K562 (cell line): ENCODE results near the gene AHNAK. TPM values are rescaled to one million over a fixed set of nuclear protein-coding genes. Genes with fewer than 3 reads are reported as not detected.

Experiments
- ATAC-seq: fragments of 200-7000 bp; cut with Tn5 transposase; 3 replicates; pipeline ENCODE4 v1.9.1; 2020; ENCODE audit warnings: moderate library complexity
- BruUV-seq: library from RNA; stranded (reverse); fragments of 400-500 nt; replicated peaks from 2 replicates; lab custom pipeline; 2021; lab: Mats Ljungman, UMichigan
- CTCF ChIA-PET: fragments of 300-600 bp; formaldehyde crosslinking; extraction: SDS; loops from one replicate; lab custom pipeline; 2021; ENCODE audit warnings: low intra/inter-chr PET ratio; lab: Yijun Ruan, JAX
- POLR2A ChIA-PET: fragments of 300-600, 350-650 bp; sonication (Branson Sonifier 250); formaldehyde crosslinking; extraction: SDS; loops from one replicate; lab custom pipeline; 2021; ENCODE audit warnings: antibody characterized with exemption, inconsistent platforms; lab: Yijun Ruan, JAX
- DNase-seq, 4 experiments: peaks; one replicate each; pipeline versions ENCODE4 v3.0.0 to v3.0.0-alpha.2; 2011 to 2018; ENCODE audit warnings: low spot score in 3 of 4, mixed read lengths in 3 of 4; ENCODE audit errors: extremely low read depth in 1 of 4
- FAIRE-seq: peaks from 2 replicates; lab custom pipeline; 2011; peaks lifted over from hg19 to GRCh38; lab: Jason Lieb, UNC
- H2AFZ ChIP-seq: 2 replicates; pipeline ENCODE4 v1.6.0; 2011; ENCODE audit warnings: low read depth, low read length, control low read depth, inconsistent platforms
- H3K27ac ChIP-seq: fragments of 200-600 bp; 3 replicates; pipeline ENCODE4 v1.8.0; 2011; ENCODE audit warnings: low read depth, mild to moderate bottlenecking, control low read depth, inconsistent platforms, low read length, moderate library complexity, mixed read lengths; ENCODE audit errors: extremely low read depth
- H3K27me3 ChIP-seq, 2 experiments: fragments of 300-600 bp in 1 of 2; 2 replicates in 1 of 2; 3 replicates in 1 of 2; pipeline versions ENCODE4 v1.6.0 to v1.8.0; 2011; ENCODE audit warnings: inconsistent platforms in 2 of 2, low read length in 2 of 2, mild to moderate bottlenecking in 1 of 2, mixed read lengths in 1 of 2, moderate library complexity in 1 of 2; ENCODE audit not compliant: control insufficient read depth in 2 of 2, insufficient read depth in 2 of 2
- H3K36me3 ChIP-seq: fragments of 300-600 bp; 3 replicates; pipeline ENCODE4 v1.8.0; 2011; ENCODE audit warnings: mild to moderate bottlenecking, low read length, inconsistent platforms; ENCODE audit not compliant: control insufficient read depth, insufficient read depth
- H3K4me1 ChIP-seq, 2 experiments: fragments of 200-600 bp in 1 of 2; replicated peaks in 1 of 2; 2 replicates in 1 of 2; 3 replicates in 1 of 2; pipeline versions ENCODE4 v1.5.1 to v1.8.0; 2011; ENCODE audit warnings: inconsistent platforms in 2 of 2, low read length in 2 of 2, mild to moderate bottlenecking in 1 of 2, mixed read lengths in 1 of 2, moderate library complexity in 1 of 2; ENCODE audit not compliant: control insufficient read depth in 2 of 2, insufficient read depth in 2 of 2
- H3K4me2 ChIP-seq: 2 replicates; pipeline ENCODE4 v1.6.1; 2011; ENCODE audit warnings: low read length, control low read depth, inconsistent platforms, mixed read lengths; ENCODE audit not compliant: insufficient read depth
- H3K4me3 ChIP-seq: fragments of 200-600 bp; sonication (generic), shearing (Covaris generic); 2 replicates; pipeline ENCODE4 v1.5.1; 2016; ENCODE audit warnings: control low read depth, inconsistent platforms
- H3K79me2 ChIP-seq: fragments of 200-600 bp; 3 replicates; pipeline ENCODE4 v1.8.0; 2011; ENCODE audit warnings: low read length, inconsistent platforms; ENCODE audit not compliant: control insufficient read depth, insufficient read depth
- H3K9ac ChIP-seq, 2 experiments: 2 replicates each; pipeline versions ENCODE4 v1.6.0 to v1.6.1; 2011; ENCODE audit warnings: low read depth in 2 of 2, low read length in 2 of 2, control low read depth in 1 of 2, inconsistent platforms in 1 of 2, mild to moderate bottlenecking in 1 of 2, mixed read lengths in 1 of 2; ENCODE audit not compliant: insufficient read depth in 1 of 2
- H3K9me1 ChIP-seq: one replicate; pipeline ENCODE4 v1.6.0; 2011; ENCODE audit warnings: inconsistent platforms, mild to moderate bottlenecking, low read length, moderate library complexity; ENCODE audit not compliant: control insufficient read depth, insufficient read depth
- H3K9me3 ChIP-seq: replicated peaks from 2 replicates; pipeline ENCODE4 v1.5.1; 2011; ENCODE audit warnings: low read depth, low read length, inconsistent platforms; ENCODE audit not compliant: control insufficient read depth, insufficient read depth
- H4K20me1 ChIP-seq: replicated peaks from 2 replicates; pipeline ENCODE4 v1.6.1; 2011; ENCODE audit warnings: low read length, inconsistent platforms, mixed read lengths; ENCODE audit not compliant: control insufficient read depth, insufficient read depth
- ARID1B ChIP-seq: fragments of 450-650 bp; IDR thresholded peaks from 2 replicates; pipeline ENCODE4 v1.6.1; 2016; ENCODE audit warnings: antibody characterized with exemption, mild to moderate bottlenecking, inconsistent platforms
- ATF3 ChIP-seq, 2 experiments: fragments of 450-650 bp in 1 of 2; sonication (generic) in 1 of 2; formaldehyde crosslinking in 1 of 2; IDR thresholded peaks in 1 of 2; conservative IDR thresholded peaks in 1 of 2; 2 replicates each; pipeline versions ENCODE4 v1.6.1 to v1.8.1; 2016 to 2023; ENCODE audit warnings: mild to moderate bottlenecking in 2 of 2, moderate library complexity in 2 of 2, inconsistent platforms in 1 of 2, missing genetic modification reagents in 1 of 2
- ATF7 ChIP-seq: fragments of 450-650 bp; IDR thresholded peaks from 2 replicates; pipeline ENCODE4 v1.7.1; 2014; ENCODE audit warnings: mild to moderate bottlenecking, moderate library complexity
- CBFA2T3 ChIP-seq: fragments of 450-650 bp; IDR thresholded peaks from 2 replicates; pipeline ENCODE4 v1.6.1; 2017
- FOXK2 ChIP-seq, 2 experiments: fragments of 450-650 bp; IDR thresholded peaks in 1 of 2; conservative IDR thresholded peaks in 1 of 2; 2 replicates each; pipeline ENCODE4 v1.6.1; 2016; ENCODE audit warnings: low read depth in 2 of 2, mild to moderate bottlenecking in 1 of 2
- GABPB2 ChIP-seq: fragments of 250-450 bp; sonication (Bioruptor Pico); conservative IDR thresholded peaks from 2 replicates; pipeline ENCODE4 v1.5.1; 2021; ENCODE audit warnings: mild to moderate bottlenecking
- KDM5B ChIP-seq: fragments of 200-600 bp; sonication (generic); IDR thresholded peaks from 2 replicates; pipeline ENCODE4 v1.6.1; 2012; ENCODE audit warnings: low read depth, mild to moderate bottlenecking, moderate library complexity, low read length, control low read depth, inconsistent platforms; ENCODE audit not compliant: insufficient replicate concordance
- MEIS2 ChIP-seq: fragments of 450-650 bp; IDR thresholded peaks from 2 replicates; pipeline ENCODE4 v1.6.1; 2014; ENCODE audit warnings: mild to moderate bottlenecking; ENCODE audit not compliant: partially characterized antibody
- NKRF ChIP-seq: fragments of 450-650 bp; IDR thresholded peaks from 2 replicates; pipeline ENCODE4 v1.6.1; 2016; ENCODE audit warnings: borderline replicate concordance
- PKNOX1 ChIP-seq: fragments of 450-650 bp; IDR thresholded peaks from 2 replicates; pipeline ENCODE4 v1.6.1; 2016
- RBFOX2 ChIP-seq: fragments of 200-400 bp; formaldehyde crosslinking; IDR thresholded peaks from 2 replicates; pipeline ENCODE4 v1.6.1; 2017; ENCODE audit warnings: low read depth, mild to moderate bottlenecking, low read length, moderate library complexity
- SP1 ChIP-seq: sonication (generic); formaldehyde crosslinking; IDR thresholded peaks from 2 replicates; pipeline ENCODE4 v1.8.1; 2022; ENCODE audit warnings: mild to moderate bottlenecking, missing genetic modification reagents
- TAL1 ChIP-seq: fragments of 450-650 bp; IDR thresholded peaks from 2 replicates; pipeline ENCODE4 v1.6.1; 2016; ENCODE audit warnings: mild to moderate bottlenecking
- TCF3 ChIP-seq: sonication (generic); formaldehyde crosslinking; IDR thresholded peaks from 2 replicates; pipeline ENCODE4 v1.4.0; 2020; ENCODE audit warnings: mild to moderate bottlenecking, missing genetic modification reagents
- TEAD4 ChIP-seq, 2 experiments: sonication (generic) in 1 of 2; formaldehyde crosslinking in 1 of 2; IDR thresholded peaks; 2 replicates each; pipeline versions ENCODE4 v1.6.1 to v1.8.0; 2012 to 2022; ENCODE audit warnings: borderline replicate concordance in 1 of 2, inconsistent platforms in 1 of 2, low read length in 1 of 2, mild to moderate bottlenecking in 1 of 2, missing genetic modification reagents in 1 of 2
- ZNF165 ChIP-seq: fragments of 250-450 bp; sonication (Bioruptor Pico); IDR thresholded peaks from 2 replicates; pipeline ENCODE4 v1.4.0; 2020; ENCODE audit warnings: borderline replicate concordance
- ZNF197 ChIP-seq: fragments of 200-800 bp; sonication (Bioruptor generic); IDR thresholded peaks from 2 replicates; pipeline ENCODE4 v1.6.1; 2016; ENCODE audit warnings: low read depth, missing genetic modification characterization, missing compliant biosample characterization
- ZNF445 ChIP-seq: fragments of 250-450 bp; sonication (Bioruptor Pico); IDR thresholded peaks from 2 replicates; pipeline ENCODE4 v1.4.0; 2020; ENCODE audit warnings: low read depth, mild to moderate bottlenecking, moderate library complexity
- WGBS: fragments of 100-300 bp; shearing (Covaris generic); methylation state at CpG from one replicate; pipeline ENCODE4 v1.1.6; 2016; ENCODE audit warnings: low coverage, mixed read lengths; ENCODE audit not compliant: insufficient coverage; ENCODE audit errors: missing lambda C conversion rate; 5-methylcytosine and 5-hydroxymethylcytosine counted together
- in situ Hi-C: fragments of 300-500 bp; cut with MboI; formaldehyde crosslinking; loops from 4 replicates; pipeline ENCODE4 v1.15.0; 2018; ENCODE audit warnings: inconsistent platforms, mixed read lengths
- intact Hi-C: fragments of 100-400 bp; cut with micrococcal nuclease; formaldehyde crosslinking; loops from 2 replicates; pipeline ENCODE4 v1.14.2; 2022
- polyA plus RNA-seq, 8 experiments: library from polyadenylated mRNA; depleted of rRNA in 4 of 8; stranded (reverse) in 5 of 8; unstranded in 3 of 8; fragments of >200 nt; fragmentation: Nextera tagmentation in 2 of 8; fragmentation: Illumina TruSeq in 1 of 8; extraction: Ambion mirVana in 2 of 8; extraction: Trizol in 1 of 8; gene quantifications; 2 replicates each; pipeline versions ENCODE4 v1.2.1 to v1.2.3, GENCODE V29; 2011 to 2014; ENCODE audit warnings: inconsistent platforms in 1 of 8, missing spikeins in 1 of 8
- total RNA-seq, 7 experiments: library from RNA; depleted of rRNA in 6 of 7; stranded (reverse); fragments of >200 nt in 6 of 7; fragmentation: Illumina TruSeq in 2 of 7; extraction: Trizol in 2 of 7; gene quantifications; 2 replicates each; pipeline versions ENCODE4 v1.2.1 to v1.2.3, GENCODE V29; 2011 to 2021; ENCODE audit warnings: low replicate concordance in 1 of 7

Gene AHNAK
- total and polyA plus RNA-seq, 9 of the 15 experiments (the other 6 are each of a cell fraction or from before 2014, with no cell fraction given), result 1.5 to 89.7 (median 45.0) TPM

GRCh38 chr11:62419943-62420342 is 126.7 kb downstream of the AHNAK start:
- no peak overlapping the region for H3K4me2 ChIP-seq
- ATAC-seq, result no peak
- H3K9me1 ChIP-seq, result no peaks in the 10 kb centered on the region
- H2AFZ ChIP-seq, result peak overlapping the region; percentile 82
- no peaks in the 10 kb centered on the region for H3K79me2 ChIP-seq
- in situ Hi-C loops, result loop anchor here (5.0 kb wide), 1 partner anchor 137 kb away; no protein-coding TSS in a partner anchor
- H3K27ac ChIP-seq, result no peak overlapping the region
- no TSS peak for BruUV-seq
- POLR2A ChIA-PET, result no interaction called here
- intact Hi-C loops, result loop anchor here (10.0 kb wide), 1 partner anchor 85 kb away; no protein-coding TSS in a partner anchor
- no peaks in the 10 kb centered on the region for H3K9me3 ChIP-seq
- no peak overlapping the region for H3K4me3 ChIP-seq
- no peak for TF ChIP-seq NKRF
- no peak for TF ChIP-seq FOXK2 (conservative IDR thresholded peaks at IDR 0.05 in 1 of 2, IDR thresholded peaks at IDR 0.05 in 1 of 2; ENCODE audit: low read depth in 2 of 2)
- peak; percentile 26; the same call in 1 of the 2 replicates for TF ChIP-seq CBFA2T3
- no peak for TF ChIP-seq SP1
- TF ChIP-seq KDM5B, result no peak
- TF ChIP-seq TCF3, result peak; percentile 43
- TF ChIP-seq PKNOX1, result peak; percentile 65
- TF ChIP-seq GABPB2, result no peak
- TF ChIP-seq ATF7, result peak; percentile 69; the same call in 1 of the 2 replicates
- TF ChIP-seq ZNF165 (CRISPR knock-in tag), result no peak
- peak; percentile 31 for TF ChIP-seq MEIS2
- TF ChIP-seq RBFOX2, result no peak
- TF ChIP-seq ARID1B, result 0 out of 2 replicates have a peak, but pooled peaks have one; percentile 24
- TF ChIP-seq TAL1, result peak; percentile 25; the same call in 1 of the 2 replicates
- no peak for TF ChIP-seq ZNF197 (CRISPR knock-in tag)
- TF ChIP-seq ATF3 (IDR thresholded peaks at IDR 0.05), result peak; percentile 69
- TF ChIP-seq ATF3 (CRISPR knock-in tag; conservative IDR thresholded peaks at IDR 0.05), result no peak
- TF ChIP-seq TEAD4 (IDR thresholded peaks at IDR 0.05; ENCODE audit: low read length), result peak; percentile 43; the same call in 1 of the 2 replicates
- TF ChIP-seq TEAD4 (CRISPR knock-in tag; IDR thresholded peaks at IDR 0.05; ENCODE audit: borderline replicate concordance), result no peak
- TF ChIP-seq ZNF445 (CRISPR knock-in tag), result no peak
- no peaks in the 10 kb centered on the region for H3K27me3 ChIP-seq
- FAIRE-seq, result no peak
- CTCF ChIA-PET, result no interaction called here
- H4K20me1 ChIP-seq, result no peaks in the 10 kb centered on the region
- 7% methylated on average over 1 of the region's 1 CpG for WGBS
- H3K9ac ChIP-seq, result peak overlapping the region in 1 of 2 experiments; percentile 18; a peak in 1 of 4 replicates
- DNase-seq, result peak in 3 of 4 experiments; percentile 39 to 53 (median 45)
- no peaks in the 10 kb centered on the region for H3K36me3 ChIP-seq
- peaks cover 30 to 32% of the 10 kb centered on the region in 2 experiments for H3K4me1 ChIP-seq
